Fibroblast of skin of right biceps (primary cell): Measurements from ENCODE around the gene JOSD1.

Experiments used
- DNase-seq: peaks from one replicate; pipeline ENCODE4 v3.0.0-alpha.2; 2013

The JOSD1 gene

GRCh38 chr22:38732251-38732815 is 31.6 kb upstream of the JOSD1 start:
- DNase-seq: no peak

GRCh38 chr22:38731703-38732161 is 31.0 kb upstream of the JOSD1 start:
- DNase-seq: no peak

- DNase-seq: no peak
These were observed 29.7 kb upstream of the JOSD1 start for GRCh38 chr22:38730411-38730871.

- no peak for DNase-seq
These were observed 29.2 kb upstream of the JOSD1 start for GRCh38 chr22:38729946-38730345.

GRCh38 chr22:38728871-38729796 is 28.4 kb upstream of the JOSD1 start:
- no peak for DNase-seq

- no peak for DNase-seq
These were observed 27.0 kb upstream of the JOSD1 start for GRCh38 chr22:38727530-38728451.

GRCh38 chr22:38727123-38727522 is 26.4 kb upstream of the JOSD1 start:
- DNase-seq: no peak

- no peak for DNase-seq
These were observed 25.3 kb upstream of the JOSD1 start for GRCh38 chr22:38725900-38726655.

GRCh38 chr22:38724926-38725571 is 24.3 kb upstream of the JOSD1 start:
- peak; percentile 35 for DNase-seq

GRCh38 chr22:38724176-38724575 is 23.4 kb upstream of the JOSD1 start:
- no peak for DNase-seq

- DNase-seq: no peak
These were observed 20.8 kb upstream of the JOSD1 start for GRCh38 chr22:38721551-38721950.

GRCh38 chr22:38720350-38720749 is 19.6 kb upstream of the JOSD1 start:
- no peak for DNase-seq

GRCh38 chr22:38719196-38719595 is 18.5 kb upstream of the JOSD1 start:
- DNase-seq: no peak

GRCh38 chr22:38718414-38718813 is 17.7 kb upstream of the JOSD1 start:
- peak; percentile 68 for DNase-seq

- DNase-seq: no peak
These were observed 16.5 kb upstream of the JOSD1 start for GRCh38 chr22:38717244-38717643.

GRCh38 chr22:38716826-38717225 is 16.1 kb upstream of the JOSD1 start:
- DNase-seq: no peak

GRCh38 chr22:38716271-38716670 is 15.5 kb upstream of the JOSD1 start:
- DNase-seq: no peak

- no peak for DNase-seq
These were observed 15.1 kb upstream of the JOSD1 start for GRCh38 chr22:38715852-38716251.

GRCh38 chr22:38715176-38715764 is 14.5 kb upstream of the JOSD1 start:
- no peak for DNase-seq

- no peak for DNase-seq
These were observed 13.2 kb upstream of the JOSD1 start for GRCh38 chr22:38713921-38714320.

GRCh38 chr22:38712486-38713207 is 11.9 kb upstream of the JOSD1 start:
- DNase-seq: no peak
